GM23338 (cell line): ENCODE measurements around the gene CHD5. TPM values are rescaled to one million over a fixed set of nuclear protein-coding genes. Genes with fewer than 3 reads are reported as not detected.

Experiments used
- ATAC-seq: fragments of 200-7000 bp; cut with Tn5 transposase; 3 replicates; pipeline ENCODE4 v1.9.1; 2020
- DNase-seq: peaks from one replicate; pipeline ENCODE4 v3.0.0-alpha.2; 2015; ENCODE audit warnings: low spot score
- H2AFZ ChIP-seq: fragments of 200-600 bp; sonication (generic); 2 replicates; pipeline ENCODE4 v1.8.0; 2016; ENCODE audit warnings: antibody characterized with exemption, mild to moderate bottlenecking, moderate library complexity
- H3F3A ChIP-seq: fragments of 200-600 bp; sonication (generic); replicated peaks from 2 replicates; pipeline ENCODE4 v1.8.0; 2017; ENCODE audit warnings: antibody characterized with exemption, mixed run types, low read depth
- H3K27ac ChIP-seq: fragments of 200-600 bp; sonication (generic); 2 replicates; pipeline ENCODE4 v1.6.1; 2016; ENCODE audit warnings: low read depth
- H3K27me3 ChIP-seq: fragments of 200-600 bp; sonication (generic); 2 replicates; pipeline ENCODE4 v1.8.0; 2016; ENCODE audit warnings: mild to moderate bottlenecking, mixed run types, moderate library complexity; ENCODE audit not compliant: insufficient read depth
- H3K36me3 ChIP-seq: fragments of 200-600 bp; sonication (generic); 2 replicates; pipeline ENCODE4 v1.8.0; 2016; ENCODE audit warnings: mild to moderate bottlenecking; ENCODE audit not compliant: insufficient read depth
- H3K4me1 ChIP-seq: fragments of 200-600 bp; sonication (generic); 2 replicates; pipeline ENCODE4 v1.8.0; 2016; ENCODE audit warnings: mild to moderate bottlenecking, moderate library complexity; ENCODE audit not compliant: insufficient read depth
- H3K4me2 ChIP-seq: fragments of 200-600 bp; sonication (generic); 2 replicates; pipeline ENCODE4 v1.7.1; 2017; ENCODE audit warnings: mixed run types
- H3K4me3 ChIP-seq: fragments of 200-600 bp; sonication (generic); 2 replicates; pipeline ENCODE4 v1.6.1; 2016; ENCODE audit warnings: mixed run types
- H3K79me2 ChIP-seq: fragments of 200-600 bp; sonication (generic); replicated peaks from 2 replicates; pipeline ENCODE4 v1.8.0; 2017; ENCODE audit warnings: mild to moderate bottlenecking; ENCODE audit not compliant: insufficient read depth
- H3K9me2 ChIP-seq: fragments of 200-600 bp; sonication (generic); 2 replicates; pipeline ENCODE4 v1.8.0; 2017; ENCODE audit not compliant: insufficient read depth
- H4K20me1 ChIP-seq: fragments of 200-600 bp; sonication (generic); replicated peaks from 2 replicates; pipeline ENCODE4 v1.8.0; 2017; ENCODE audit warnings: mild to moderate bottlenecking; ENCODE audit not compliant: insufficient read depth
- H3K27ac Mint-ChIP-seq: 2 replicates; pipeline ENCODE4 v1.8.0; 2020; ENCODE audit warnings: inconsistent platforms, mild to moderate bottlenecking, moderate library complexity, mixed read lengths
- H3K27me3 Mint-ChIP-seq: 3 replicates; pipeline ENCODE4 v1.8.0; 2022; ENCODE audit warnings: low read depth, mild to moderate bottlenecking, moderate library complexity, mixed read lengths, inconsistent platforms; ENCODE audit not compliant: insufficient read depth, poor library complexity
- H3K36me3 Mint-ChIP-seq: 3 replicates; pipeline ENCODE4 v1.8.0; 2021; ENCODE audit warnings: low read depth, mild to moderate bottlenecking, inconsistent platforms, moderate library complexity, mixed read lengths
- H3K4me1 Mint-ChIP-seq: 3 replicates; pipeline ENCODE4 v1.8.0; 2020; ENCODE audit warnings: mild to moderate bottlenecking, inconsistent platforms, mixed read lengths
- H3K4me3 Mint-ChIP-seq: 3 replicates; pipeline ENCODE4 v1.8.0; 2021; ENCODE audit warnings: moderate library complexity, mild to moderate bottlenecking, inconsistent platforms, mixed read lengths
- H3K9me3 Mint-ChIP-seq: 3 replicates; pipeline ENCODE4 v1.8.0; 2020; ENCODE audit warnings: moderate library complexity, mild to moderate bottlenecking, inconsistent platforms, mixed read lengths
- CREB1 ChIP-seq: fragments of 250-450 bp; sonication (Bioruptor Pico); IDR thresholded peaks from 2 replicates; pipeline ENCODE4 v1.5.0; 2020; ENCODE audit warnings: low read depth, mild to moderate bottlenecking, moderate library complexity
- EZH2 ChIP-seq: fragments of 200-600 bp; sonication (generic); IDR thresholded peaks from one replicate; pipeline ENCODE4 v1.8.0; 2017; ENCODE audit warnings: antibody characterized with exemption, mild to moderate bottlenecking, low read depth; ENCODE audit not compliant: unreplicated experiment
- EZH2phosphoT487 ChIP-seq: fragments of 200-600 bp; sonication (generic); IDR thresholded peaks from one replicate; pipeline ENCODE4 v1.8.1; 2018; ENCODE audit warnings: antibody characterized with exemption; ENCODE audit not compliant: unreplicated experiment
- JUNB ChIP-seq: IDR thresholded peaks from one replicate; pipeline ENCODE4 v1.6.1; 2016; ENCODE audit warnings: antibody characterized with exemption; ENCODE audit not compliant: unreplicated experiment
- NANOG ChIP-seq: IDR thresholded peaks from 2 replicates; pipeline ENCODE4 v1.6.1; 2016; ENCODE audit warnings: antibody characterized with exemption, borderline replicate concordance
- POLR2AphosphoS5 ChIP-seq: IDR thresholded peaks from 2 replicates; pipeline ENCODE4 v1.6.1; 2016; ENCODE audit warnings: antibody characterized with exemption, low read depth
- STAT1 ChIP-seq: IDR thresholded peaks from one replicate; pipeline ENCODE4 v1.6.1; 2016; ENCODE audit warnings: antibody characterized with exemption; ENCODE audit not compliant: unreplicated experiment
- ZNF114 ChIP-seq: fragments of 250-450 bp; sonication (Bioruptor Pico); IDR thresholded peaks from 2 replicates; pipeline ENCODE4 v1.5.0; 2020; ENCODE audit warnings: mild to moderate bottlenecking, moderate library complexity
- ZNF331 ChIP-seq: fragments of 250-450 bp; sonication (Bioruptor Pico); IDR thresholded peaks from 2 replicates; pipeline ENCODE4 v1.5.0; 2020; ENCODE audit warnings: low read depth, mild to moderate bottlenecking, moderate library complexity
- polyA plus RNA-seq: library from polyadenylated mRNA; unstranded; fragments of >200 nt; fragmentation: Nextera tagmentation; extraction: Ambion mirVana; gene quantifications from 2 replicates; pipeline ENCODE4 v1.2.1, GENCODE V29; 2016
- total RNA-seq: library from RNA; depleted of rRNA; stranded (reverse); fragments of >200 nt; shearing (Covaris generic); gene quantifications from 2 replicates; pipeline ENCODE4 v1.2.3, GENCODE V29; 2014
- TF ChIP-seq, protein P1 (sequence below): IDR thresholded peaks from one replicate; pipeline ENCODE4 v1.6.1; 2018; ENCODE audit warnings: antibody characterized with exemption; ENCODE audit not compliant: unreplicated experiment
- TF ChIP-seq, protein P2 (sequence below): fragments of 250-450 bp; sonication (Bioruptor Pico); IDR thresholded peaks from 2 replicates; pipeline ENCODE4 v1.5.0; 2020; ENCODE audit warnings: mild to moderate bottlenecking, moderate library complexity
- TF ChIP-seq, protein P3 (sequence below): IDR thresholded peaks from 2 replicates; pipeline ENCODE4 v1.6.1; 2016; ENCODE audit warnings: antibody characterized with exemption
- TF ChIP-seq, protein P4 (sequence below), 2 experiments: fragments of 200-600 bp in 1 of 2; sonication (generic) in 1 of 2; conservative IDR thresholded peaks; 2 replicates each; pipeline versions ENCODE4 v1.5.1 to v1.6.1; 2016 to 2017; ENCODE audit warnings: antibody characterized with exemption in 2 of 2, low read depth in 2 of 2, mild to moderate bottlenecking in 2 of 2, moderate library complexity in 1 of 2

Gene CHD5
- total and polyA plus RNA-seq, 2 experiments from 2014 or later: 0.32 to 1.0 TPM

DNA sequence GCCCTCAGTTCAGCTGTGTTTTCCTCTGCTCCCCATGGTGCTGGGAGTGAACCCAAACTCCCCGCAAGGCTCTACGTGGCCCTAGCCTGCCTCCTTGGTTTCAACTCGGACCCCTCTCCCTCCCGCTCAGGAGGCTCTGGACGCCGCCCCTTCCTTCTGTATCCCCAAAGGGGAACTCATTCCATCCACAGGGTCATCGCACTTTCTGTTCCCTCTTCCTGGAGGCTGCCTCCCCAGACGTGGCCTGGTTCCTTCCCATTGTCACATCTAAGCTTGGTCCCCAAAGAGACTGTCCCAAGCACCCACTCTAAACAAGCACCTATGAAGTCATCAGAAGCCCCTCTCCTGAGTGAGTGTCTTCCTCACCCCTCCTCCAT, 123.6 kb downstream of the CHD5 start:
- Mint-ChIP-seq H3K27ac (peak overlapping the region; percentile 50; the same call in 1 of the 2 replicates), H3K9me3 (no peaks in the 10 kb centered on the region), H3K4me3 (no peak overlapping the region), H3K27me3 (peaks cover 10% of the 10 kb centered on the region), H3K4me1 (peaks cover 11% of the 10 kb centered on the region), H3K36me3 (no peaks in the 10 kb centered on the region)
- H3K36me3 ChIP-seq: no peaks in the 10 kb centered on the region
- H3K79me2 ChIP-seq: no peaks in the 10 kb centered on the region
- ATAC-seq: no peak
- H2AFZ ChIP-seq: no peak overlapping the region
- H3K27me3 ChIP-seq: no peaks in the 10 kb centered on the region
- H4K20me1 ChIP-seq: no peaks in the 10 kb centered on the region; the same call in 1 of the 2 replicates
- peaks cover 3% of the 10 kb centered on the region for H3K4me1 ChIP-seq
- H3K4me2 ChIP-seq: no peak overlapping the region
- no peak overlapping the region for H3K4me3 ChIP-seq
- H3K9me2 ChIP-seq: no peaks in the 10 kb centered on the region
- DNase-seq: no peak
- no peak for TF ChIP-seq EZH2phosphoT487
- TF ChIP-seq, protein P1, sequence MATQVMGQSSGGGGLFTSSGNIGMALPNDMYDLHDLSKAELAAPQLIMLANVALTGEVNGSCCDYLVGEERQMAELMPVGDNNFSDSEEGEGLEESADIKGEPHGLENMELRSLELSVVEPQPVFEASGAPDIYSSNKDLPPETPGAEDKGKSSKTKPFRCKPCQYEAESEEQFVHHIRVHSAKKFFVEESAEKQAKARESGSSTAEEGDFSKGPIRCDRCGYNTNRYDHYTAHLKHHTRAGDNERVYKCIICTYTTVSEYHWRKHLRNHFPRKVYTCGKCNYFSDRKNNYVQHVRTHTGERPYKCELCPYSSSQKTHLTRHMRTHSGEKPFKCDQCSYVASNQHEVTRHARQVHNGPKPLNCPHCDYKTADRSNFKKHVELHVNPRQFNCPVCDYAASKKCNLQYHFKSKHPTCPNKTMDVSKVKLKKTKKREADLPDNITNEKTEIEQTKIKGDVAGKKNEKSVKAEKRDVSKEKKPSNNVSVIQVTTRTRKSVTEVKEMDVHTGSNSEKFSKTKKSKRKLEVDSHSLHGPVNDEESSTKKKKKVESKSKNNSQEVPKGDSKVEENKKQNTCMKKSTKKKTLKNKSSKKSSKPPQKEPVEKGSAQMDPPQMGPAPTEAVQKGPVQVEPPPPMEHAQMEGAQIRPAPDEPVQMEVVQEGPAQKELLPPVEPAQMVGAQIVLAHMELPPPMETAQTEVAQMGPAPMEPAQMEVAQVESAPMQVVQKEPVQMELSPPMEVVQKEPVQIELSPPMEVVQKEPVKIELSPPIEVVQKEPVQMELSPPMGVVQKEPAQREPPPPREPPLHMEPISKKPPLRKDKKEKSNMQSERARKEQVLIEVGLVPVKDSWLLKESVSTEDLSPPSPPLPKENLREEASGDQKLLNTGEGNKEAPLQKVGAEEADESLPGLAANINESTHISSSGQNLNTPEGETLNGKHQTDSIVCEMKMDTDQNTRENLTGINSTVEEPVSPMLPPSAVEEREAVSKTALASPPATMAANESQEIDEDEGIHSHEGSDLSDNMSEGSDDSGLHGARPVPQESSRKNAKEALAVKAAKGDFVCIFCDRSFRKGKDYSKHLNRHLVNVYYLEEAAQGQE: no peak
- TF ChIP-seq, protein P2, sequence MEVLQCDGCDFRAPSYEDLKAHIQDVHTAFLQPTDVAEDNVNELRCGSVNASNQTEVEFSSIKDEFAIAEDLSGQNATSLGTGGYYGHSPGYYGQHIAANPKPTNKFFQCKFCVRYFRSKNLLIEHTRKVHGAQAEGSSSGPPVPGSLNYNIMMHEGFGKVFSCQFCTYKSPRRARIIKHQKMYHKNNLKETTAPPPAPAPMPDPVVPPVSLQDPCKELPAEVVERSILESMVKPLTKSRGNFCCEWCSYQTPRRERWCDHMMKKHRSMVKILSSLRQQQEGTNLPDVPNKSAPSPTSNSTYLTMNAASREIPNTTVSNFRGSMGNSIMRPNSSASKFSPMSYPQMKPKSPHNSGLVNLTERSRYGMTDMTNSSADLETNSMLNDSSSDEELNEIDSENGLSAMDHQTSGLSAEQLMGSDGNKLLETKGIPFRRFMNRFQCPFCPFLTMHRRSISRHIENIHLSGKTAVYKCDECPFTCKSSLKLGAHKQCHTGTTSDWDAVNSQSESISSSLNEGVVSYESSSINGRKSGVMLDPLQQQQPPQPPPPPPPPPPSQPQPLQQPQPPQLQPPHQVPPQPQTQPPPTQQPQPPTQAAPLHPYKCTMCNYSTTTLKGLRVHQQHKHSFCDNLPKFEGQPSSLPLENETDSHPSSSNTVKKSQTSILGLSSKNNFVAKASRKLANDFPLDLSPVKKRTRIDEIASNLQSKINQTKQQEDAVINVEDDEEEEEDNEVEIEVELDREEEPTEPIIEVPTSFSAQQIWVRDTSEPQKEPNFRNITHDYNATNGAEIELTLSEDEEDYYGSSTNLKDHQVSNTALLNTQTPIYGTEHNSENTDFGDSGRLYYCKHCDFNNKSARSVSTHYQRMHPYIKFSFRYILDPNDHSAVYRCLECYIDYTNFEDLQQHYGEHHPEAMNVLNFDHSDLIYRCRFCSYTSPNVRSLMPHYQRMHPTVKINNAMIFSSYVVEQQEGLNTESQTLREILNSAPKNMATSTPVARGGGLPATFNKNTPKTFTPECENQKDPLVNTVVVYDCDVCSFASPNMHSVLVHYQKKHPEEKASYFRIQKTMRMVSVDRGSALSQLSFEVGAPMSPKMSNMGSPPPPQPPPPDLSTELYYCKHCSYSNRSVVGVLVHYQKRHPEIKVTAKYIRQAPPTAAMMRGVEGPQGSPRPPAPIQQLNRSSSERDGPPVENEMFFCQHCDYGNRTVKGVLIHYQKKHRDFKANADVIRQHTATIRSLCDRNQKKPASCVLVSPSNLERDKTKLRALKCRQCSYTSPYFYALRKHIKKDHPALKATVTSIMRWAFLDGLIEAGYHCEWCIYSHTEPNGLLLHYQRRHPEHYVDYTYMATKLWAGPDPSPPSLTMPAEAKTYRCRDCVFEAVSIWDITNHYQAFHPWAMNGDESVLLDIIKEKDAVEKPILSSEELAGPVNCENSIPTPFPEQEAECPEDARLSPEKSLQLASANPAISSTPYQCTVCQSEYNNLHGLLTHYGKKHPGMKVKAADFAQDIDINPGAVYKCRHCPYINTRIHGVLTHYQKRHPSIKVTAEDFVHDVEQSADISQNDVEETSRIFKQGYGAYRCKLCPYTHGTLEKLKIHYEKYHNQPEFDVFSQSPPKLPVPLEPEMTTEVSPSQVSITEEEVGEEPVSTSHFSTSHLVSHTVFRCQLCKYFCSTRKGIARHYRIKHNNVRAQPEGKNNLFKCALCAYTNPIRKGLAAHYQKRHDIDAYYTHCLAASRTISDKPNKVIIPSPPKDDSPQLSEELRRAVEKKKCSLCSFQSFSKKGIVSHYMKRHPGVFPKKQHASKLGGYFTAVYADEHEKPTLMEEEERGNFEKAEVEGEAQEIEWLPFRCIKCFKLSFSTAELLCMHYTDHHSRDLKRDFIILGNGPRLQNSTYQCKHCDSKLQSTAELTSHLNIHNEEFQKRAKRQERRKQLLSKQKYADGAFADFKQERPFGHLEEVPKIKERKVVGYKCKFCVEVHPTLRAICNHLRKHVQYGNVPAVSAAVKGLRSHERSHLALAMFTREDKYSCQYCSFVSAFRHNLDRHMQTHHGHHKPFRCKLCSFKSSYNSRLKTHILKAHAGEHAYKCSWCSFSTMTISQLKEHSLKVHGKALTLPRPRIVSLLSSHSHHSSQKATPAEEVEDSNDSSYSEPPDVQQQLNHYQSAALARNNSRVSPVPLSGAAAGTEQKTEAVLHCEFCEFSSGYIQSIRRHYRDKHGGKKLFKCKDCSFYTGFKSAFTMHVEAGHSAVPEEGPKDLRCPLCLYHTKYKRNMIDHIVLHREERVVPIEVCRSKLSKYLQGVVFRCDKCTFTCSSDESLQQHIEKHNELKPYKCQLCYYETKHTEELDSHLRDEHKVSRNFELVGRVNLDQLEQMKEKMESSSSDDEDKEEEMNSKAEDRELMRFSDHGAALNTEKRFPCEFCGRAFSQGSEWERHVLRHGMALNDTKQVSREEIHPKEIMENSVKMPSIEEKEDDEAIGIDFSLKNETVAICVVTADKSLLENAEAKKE: no peak
- TF ChIP-seq, protein P3, sequence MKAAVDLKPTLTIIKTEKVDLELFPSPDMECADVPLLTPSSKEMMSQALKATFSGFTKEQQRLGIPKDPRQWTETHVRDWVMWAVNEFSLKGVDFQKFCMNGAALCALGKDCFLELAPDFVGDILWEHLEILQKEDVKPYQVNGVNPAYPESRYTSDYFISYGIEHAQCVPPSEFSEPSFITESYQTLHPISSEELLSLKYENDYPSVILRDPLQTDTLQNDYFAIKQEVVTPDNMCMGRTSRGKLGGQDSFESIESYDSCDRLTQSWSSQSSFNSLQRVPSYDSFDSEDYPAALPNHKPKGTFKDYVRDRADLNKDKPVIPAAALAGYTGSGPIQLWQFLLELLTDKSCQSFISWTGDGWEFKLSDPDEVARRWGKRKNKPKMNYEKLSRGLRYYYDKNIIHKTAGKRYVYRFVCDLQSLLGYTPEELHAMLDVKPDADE: no peak
- TF ChIP-seq POLR2AphosphoS5: no peak
- TF ChIP-seq ZNF114 (CRISPR knock-in tag): no peak
- no peak for TF ChIP-seq JUNB
- TF ChIP-seq STAT1: no peak
- TF ChIP-seq NANOG: no peak
- no peak for TF ChIP-seq CREB1 (CRISPR knock-in tag)
- TF ChIP-seq EZH2: no peak
- TF ChIP-seq, protein P4, sequence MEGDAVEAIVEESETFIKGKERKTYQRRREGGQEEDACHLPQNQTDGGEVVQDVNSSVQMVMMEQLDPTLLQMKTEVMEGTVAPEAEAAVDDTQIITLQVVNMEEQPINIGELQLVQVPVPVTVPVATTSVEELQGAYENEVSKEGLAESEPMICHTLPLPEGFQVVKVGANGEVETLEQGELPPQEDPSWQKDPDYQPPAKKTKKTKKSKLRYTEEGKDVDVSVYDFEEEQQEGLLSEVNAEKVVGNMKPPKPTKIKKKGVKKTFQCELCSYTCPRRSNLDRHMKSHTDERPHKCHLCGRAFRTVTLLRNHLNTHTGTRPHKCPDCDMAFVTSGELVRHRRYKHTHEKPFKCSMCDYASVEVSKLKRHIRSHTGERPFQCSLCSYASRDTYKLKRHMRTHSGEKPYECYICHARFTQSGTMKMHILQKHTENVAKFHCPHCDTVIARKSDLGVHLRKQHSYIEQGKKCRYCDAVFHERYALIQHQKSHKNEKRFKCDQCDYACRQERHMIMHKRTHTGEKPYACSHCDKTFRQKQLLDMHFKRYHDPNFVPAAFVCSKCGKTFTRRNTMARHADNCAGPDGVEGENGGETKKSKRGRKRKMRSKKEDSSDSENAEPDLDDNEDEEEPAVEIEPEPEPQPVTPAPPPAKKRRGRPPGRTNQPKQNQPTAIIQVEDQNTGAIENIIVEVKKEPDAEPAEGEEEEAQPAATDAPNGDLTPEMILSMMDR (conservative IDR thresholded peaks at IDR 0.05; ENCODE audit: low read depth in 2 of 2): no peak
- no peak for TF ChIP-seq ZNF331 (CRISPR knock-in tag)
- H3K27ac ChIP-seq: no peak overlapping the region
- no peaks in the 10 kb centered on the region for H3F3A ChIP-seq
